ENCODE data around the gene CNTNAP2. TPM values are rescaled to one million over a fixed set of nuclear protein-coding genes. Genes with fewer than 3 reads are reported as not detected.
"Not testable (repeated sequence)": the region's sequence is repeated elsewhere in the genome, so short reads cannot be mapped to it uniquely, and the experiment has no call there.

The CNTNAP2 gene
- total and polyA plus RNA-seq, 2 donors from 2014 or later = 0.06 to 0.13 TPM

DNA sequence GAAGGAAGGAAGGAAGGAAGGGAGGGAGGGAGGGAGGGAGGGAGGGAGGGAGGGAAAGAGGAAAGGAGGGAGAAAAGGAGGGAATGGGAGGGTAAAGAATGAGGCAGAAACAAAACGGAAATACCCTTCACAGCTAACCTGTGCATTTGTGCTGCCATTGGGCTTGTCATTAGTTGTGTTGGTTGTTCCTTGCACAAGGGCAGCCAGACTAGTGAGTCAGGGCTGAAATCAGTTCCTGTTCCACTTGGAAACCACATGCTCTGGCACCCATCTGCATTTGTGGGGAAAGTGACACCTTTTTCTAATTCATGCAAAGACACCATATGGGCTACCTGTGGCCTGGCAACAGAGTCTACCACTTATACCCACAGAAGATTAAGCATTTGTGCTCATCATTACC, 1469.9 kb downstream of the CNTNAP2 start:
- FAIRE-seq (no peak), DNase-seq (no peak)
- Histone ChIP-seq H3K36me3 (ENCODE audit: control insufficient read depth in 2 of 3, insufficient read depth in 3 of 3, low read length in 3 of 3) (no peaks in the 10 kb centered on the region), H3K27ac (ENCODE audit: low read depth in 2 of 2, low read length in 2 of 2) (no peak overlapping the region), H3K4me1 (ENCODE audit: control insufficient read depth in 2 of 3, insufficient read depth in 2 of 3, low read depth in 1 of 3, low read length in 3 of 3) (no peaks in the 10 kb centered on the region), H3K9me3 (ENCODE audit: control insufficient read depth in 2 of 3, insufficient read depth in 1 of 3, low read length in 3 of 3) (no peaks in the 10 kb centered on the region), H3K4me3 (ENCODE audit: low read length in 3 of 3) (no peak overlapping the region), H3K9ac (ENCODE audit: low read length in 3 of 3) (no peak overlapping the region), H3K27me3 (ENCODE audit: control insufficient read depth, insufficient read depth, low read length) (no peaks in the 10 kb centered on the region)
- TF ChIP-seq CTCF (IDR thresholded peaks at IDR 0.05; ENCODE audit: borderline replicate concordance, extremely low read depth, insufficient read depth) = no peak
- intact Hi-C loops (cut with DNase I) = no loop called here

DNA sequence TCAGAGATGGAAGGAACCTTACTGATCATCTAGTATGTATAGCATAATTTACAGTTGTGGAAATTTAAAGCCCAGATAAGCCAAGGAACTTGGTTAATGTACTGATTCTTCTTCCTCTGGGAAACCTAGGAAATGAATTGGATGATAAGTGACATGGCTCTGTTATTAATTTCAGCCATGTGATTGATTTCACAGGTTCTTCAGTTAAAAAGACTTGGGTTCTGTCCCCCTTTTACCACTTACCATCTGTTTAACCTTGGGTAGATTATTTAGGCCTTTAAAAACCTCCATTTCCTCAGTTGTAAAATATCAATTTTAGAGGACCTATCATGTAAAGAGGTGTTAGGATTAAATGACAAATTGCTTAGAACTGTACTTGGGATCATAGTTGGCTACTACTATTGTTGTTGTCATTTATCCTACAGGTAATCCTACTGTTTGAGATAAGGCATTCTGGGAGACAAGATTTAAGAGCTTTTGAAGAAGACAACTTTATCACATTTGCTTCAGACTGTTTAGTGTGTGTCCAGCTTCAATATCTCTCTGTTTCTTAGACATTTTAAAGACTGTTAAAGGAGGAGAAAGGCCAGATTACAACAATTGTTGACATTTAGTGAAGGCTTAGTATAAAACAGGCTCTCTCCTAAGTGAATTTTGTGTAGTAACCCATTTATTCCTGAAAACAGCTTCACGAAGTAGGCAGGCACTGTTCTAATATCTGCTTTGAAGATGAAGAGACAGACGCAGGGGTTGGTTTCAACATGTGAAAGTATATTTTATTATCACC, 1476.9 kb downstream of the CNTNAP2 start:
- intact Hi-C loops (cut with DNase I) = no loop called here
- no peak for FAIRE-seq
- no peaks in the 10 kb centered on the region for H3K27me3 ChIP-seq (ENCODE audit: control insufficient read depth, insufficient read depth, low read length)
- H3K9ac ChIP-seq (ENCODE audit: low read length in 3 of 3) = no peak overlapping the region
- no peak overlapping the region for H3K4me3 ChIP-seq (ENCODE audit: low read length in 3 of 3)
- H3K36me3 ChIP-seq (ENCODE audit: control insufficient read depth in 2 of 3, insufficient read depth in 3 of 3, low read length in 3 of 3) = no peaks in the 10 kb centered on the region
- no peak overlapping the region for H3K27ac ChIP-seq (ENCODE audit: low read depth in 2 of 2, low read length in 2 of 2)
- TF ChIP-seq CTCF (IDR thresholded peaks at IDR 0.05; ENCODE audit: borderline replicate concordance, extremely low read depth, insufficient read depth) = no peak
- H3K9me3 ChIP-seq (ENCODE audit: control insufficient read depth in 2 of 3, insufficient read depth in 1 of 3, low read length in 3 of 3) = no peaks in the 10 kb centered on the region
- H3K4me1 ChIP-seq (ENCODE audit: control insufficient read depth in 2 of 3, insufficient read depth in 2 of 3, low read depth in 1 of 3, low read length in 3 of 3) = no peaks in the 10 kb centered on the region
- DNase-seq = no peak

DNA sequence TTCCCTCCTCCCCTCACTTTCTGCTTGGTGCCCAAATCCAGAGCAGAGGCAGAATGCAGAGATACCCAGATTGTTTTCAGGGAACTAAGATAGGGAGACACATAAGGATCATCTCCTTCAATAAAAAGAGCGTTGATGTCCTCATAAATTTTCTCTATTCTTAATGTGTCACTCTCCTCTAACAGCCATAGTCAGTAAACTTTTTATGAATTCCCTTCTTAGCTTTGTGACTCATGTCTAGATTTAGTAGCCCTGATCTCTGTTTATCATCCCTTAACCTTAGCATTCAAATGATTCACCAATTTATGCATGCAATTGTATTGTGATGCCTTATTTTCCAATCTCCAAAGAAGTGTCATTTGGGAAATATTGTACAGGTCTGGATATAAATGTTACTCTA, 1478.4 kb downstream of the CNTNAP2 start:
- H3K36me3 ChIP-seq (ENCODE audit: control insufficient read depth in 2 of 3, insufficient read depth in 3 of 3, low read length in 3 of 3) = no peaks in the 10 kb centered on the region
- intact Hi-C loops (cut with DNase I) = no loop called here
- no peak for TF ChIP-seq CTCF (IDR thresholded peaks at IDR 0.05; ENCODE audit: borderline replicate concordance, extremely low read depth, insufficient read depth)
- H3K4me3 ChIP-seq (ENCODE audit: low read length in 3 of 3) = no peak overlapping the region
- no peaks in the 10 kb centered on the region for H3K27me3 ChIP-seq (ENCODE audit: control insufficient read depth, insufficient read depth, low read length)
- FAIRE-seq (no peak), DNase-seq (no peak)
- no peak overlapping the region for H3K9ac ChIP-seq (ENCODE audit: low read length in 3 of 3)
- no peak overlapping the region for H3K27ac ChIP-seq (ENCODE audit: low read depth in 2 of 2, low read length in 2 of 2)
- H3K9me3 ChIP-seq (ENCODE audit: control insufficient read depth in 2 of 3, insufficient read depth in 1 of 3, low read length in 3 of 3) = peaks cover 0 to 2% (median 0%) of the 10 kb centered on the region in 3 donors
- H3K4me1 ChIP-seq (ENCODE audit: control insufficient read depth in 2 of 3, insufficient read depth in 2 of 3, low read depth in 1 of 3, low read length in 3 of 3) = no peaks in the 10 kb centered on the region

GRCh38 chr7:147598687-147599086, 1482.1 kb downstream of the CNTNAP2 start:
- H3K4me3 ChIP-seq (ENCODE audit: low read length in 3 of 3); H3K36me3 ChIP-seq (ENCODE audit: control insufficient read depth in 2 of 3, insufficient read depth in 3 of 3, low read length in 3 of 3); intact Hi-C loops (cut with DNase I); H3K9ac ChIP-seq (ENCODE audit: low read length in 3 of 3); H3K27me3 ChIP-seq (ENCODE audit: control insufficient read depth, insufficient read depth, low read length); H3K9me3 ChIP-seq (ENCODE audit: control insufficient read depth in 2 of 3, insufficient read depth in 1 of 3, low read length in 3 of 3); DNase-seq; H3K4me1 ChIP-seq (ENCODE audit: control insufficient read depth in 2 of 3, insufficient read depth in 2 of 3, low read depth in 1 of 3, low read length in 3 of 3); FAIRE-seq; H3K27ac ChIP-seq (ENCODE audit: low read depth in 2 of 2, low read length in 2 of 2): not testable (repeated sequence)
